Tibial artery (tissue), 4 donors: ENCODE results near the gene STMND1.

Experiments used
- DNase-seq, 2 donors: peaks; one replicate each; pipeline ENCODE4 v3.0.0-alpha.2; 2019
- H3K27ac ChIP-seq, 2 donors: fragments of 200-600 bp; sonication (generic) in 1 of 2; 1 replicate in 1 of 2; 2 replicates in 1 of 2; pipeline ENCODE4 v1.5.1; 2018 to 2019; ENCODE audit warnings: mild to moderate bottlenecking in 1 of 2
- H3K27me3 ChIP-seq, 2 donors: fragments of 200-600 bp; sonication (generic) in 1 of 2; one replicate each; pipeline versions ENCODE4 v1.5.1 to v1.6.0; 2016 to 2019
- H3K36me3 ChIP-seq, 3 donors: fragments of 200-600 bp; sonication (generic) in 2 of 3; one replicate each; pipeline ENCODE4 v1.5.1; 2016 to 2019; ENCODE audit warnings: mild to moderate bottlenecking in 2 of 3
- H3K4me1 ChIP-seq, 4 donors: fragments of 200-600 bp; sonication (generic) in 2 of 4; 1 replicate in 3 of 4; 2 replicates in 1 of 4; pipeline ENCODE4 v1.5.1; 2016 to 2019
- H3K4me3 ChIP-seq, 2 donors: fragments of 200-600 bp; sonication (generic) in 1 of 2; 1 replicate in 1 of 2; 2 replicates in 1 of 2; pipeline ENCODE4 v1.5.1; 2018 to 2019; ENCODE audit warnings: mild to moderate bottlenecking in 2 of 2
- H3K9me3 ChIP-seq, 3 donors: fragments of 200-600 bp; sonication (generic) in 1 of 3; one replicate each; pipeline ENCODE4 v1.5.1; 2016 to 2019
- CTCF ChIP-seq, 2 experiments: fragments of 200-600 bp in 1 of 2; fragments of 450-650 bp in 1 of 2; IDR thresholded peaks; one replicate each; pipeline ENCODE4 v1.5.1; 2017 to 2019; ENCODE audit warnings: antibody characterized with exemption in 2 of 2, mild to moderate bottlenecking in 1 of 2, moderate library complexity in 1 of 2
- intact Hi-C: fragments of 100-400 bp; cut with DNase I; formaldehyde crosslinking; loops from one replicate; pipeline ENCODE4 v1.15.0; 2023; ENCODE audit warnings: low total_unique reads

STMND1 gene

GRCh38 chr6:17101422-17102257 is at the start of gene STMND1:
Gene STMND1, plus strand, starts transcription at chr6:17102050. Its CDS starts 208 bp downstream, at chr6:17102258.
- H3K4me3 ChIP-seq = peak within 1 kb of the TSS; percentile 39 to 53
- TF ChIP-seq CTCF (IDR thresholded peaks at IDR 0.05) = no peak
- no peak within 1 kb of the TSS for H3K27ac ChIP-seq
- peaks cover 0 to 7% of the 10 kb centered on the region in 2 donors for H3K27me3 ChIP-seq
- H3K36me3 ChIP-seq = no peaks in the 10 kb centered on the region
- peaks cover 0 to 14% (median 12%) of the 10 kb centered on the region in 4 donors for H3K4me1 ChIP-seq
- intact Hi-C loops = no loop called here
- no peak for DNase-seq
- H3K9me3 ChIP-seq = no peaks in the 10 kb centered on the region

- no peak overlapping the region for H3K4me3 ChIP-seq
- H3K9me3 ChIP-seq = no peaks in the 10 kb centered on the region
- no peaks in the 10 kb centered on the region for H3K36me3 ChIP-seq
- TF ChIP-seq CTCF (IDR thresholded peaks at IDR 0.05) = no peak
- H3K27me3 ChIP-seq = no peaks in the 10 kb centered on the region
- DNase-seq = no peak
- no peak overlapping the region for H3K27ac ChIP-seq
- no peaks in the 10 kb centered on the region for H3K4me1 ChIP-seq
- intact Hi-C loops = no loop called here
Measured at GRCh38 chr6:17054647-17055046, 47.2 kb upstream of the STMND1 start.

- no peak for TF ChIP-seq CTCF (IDR thresholded peaks at IDR 0.05)
- no peaks in the 10 kb centered on the region for H3K9me3 ChIP-seq
- no peak overlapping the region for H3K4me3 ChIP-seq
- intact Hi-C loops = no loop called here
- H3K27ac ChIP-seq = no peak overlapping the region
- H3K4me1 ChIP-seq = no peaks in the 10 kb centered on the region
- no peaks in the 10 kb centered on the region for H3K36me3 ChIP-seq
- H3K27me3 ChIP-seq = no peaks in the 10 kb centered on the region
- DNase-seq = no peak
Measured at GRCh38 chr6:17057322-17057721, 44.5 kb upstream of the STMND1 start.

- intact Hi-C loops = no loop called here
- DNase-seq = no peak
- Histone ChIP-seq H3K36me3 (no peaks in the 10 kb centered on the region), H3K9me3 (no peaks in the 10 kb centered on the region), H3K4me1 (no peaks in the 10 kb centered on the region), H3K27me3 (no peaks in the 10 kb centered on the region), H3K4me3 (no peak overlapping the region), H3K27ac (no peak overlapping the region)
- TF ChIP-seq CTCF (IDR thresholded peaks at IDR 0.05) = no peak
Measured at GRCh38 chr6:17058550-17058949, 43.3 kb upstream of the STMND1 start.

GRCh38 chr6:17059022-17059421 is 42.8 kb upstream of the STMND1 start:
- no peak overlapping the region for H3K4me3 ChIP-seq
- no peaks in the 10 kb centered on the region for H3K36me3 ChIP-seq
- TF ChIP-seq CTCF (IDR thresholded peaks at IDR 0.05) = no peak
- no peaks in the 10 kb centered on the region for H3K27me3 ChIP-seq
- intact Hi-C loops = no loop called here
- no peaks in the 10 kb centered on the region for H3K4me1 ChIP-seq
- H3K9me3 ChIP-seq = no peaks in the 10 kb centered on the region
- no peak overlapping the region for H3K27ac ChIP-seq
- no peak for DNase-seq
